ENCODE results near the gene AHSP.

Gene AHSP

DNA sequence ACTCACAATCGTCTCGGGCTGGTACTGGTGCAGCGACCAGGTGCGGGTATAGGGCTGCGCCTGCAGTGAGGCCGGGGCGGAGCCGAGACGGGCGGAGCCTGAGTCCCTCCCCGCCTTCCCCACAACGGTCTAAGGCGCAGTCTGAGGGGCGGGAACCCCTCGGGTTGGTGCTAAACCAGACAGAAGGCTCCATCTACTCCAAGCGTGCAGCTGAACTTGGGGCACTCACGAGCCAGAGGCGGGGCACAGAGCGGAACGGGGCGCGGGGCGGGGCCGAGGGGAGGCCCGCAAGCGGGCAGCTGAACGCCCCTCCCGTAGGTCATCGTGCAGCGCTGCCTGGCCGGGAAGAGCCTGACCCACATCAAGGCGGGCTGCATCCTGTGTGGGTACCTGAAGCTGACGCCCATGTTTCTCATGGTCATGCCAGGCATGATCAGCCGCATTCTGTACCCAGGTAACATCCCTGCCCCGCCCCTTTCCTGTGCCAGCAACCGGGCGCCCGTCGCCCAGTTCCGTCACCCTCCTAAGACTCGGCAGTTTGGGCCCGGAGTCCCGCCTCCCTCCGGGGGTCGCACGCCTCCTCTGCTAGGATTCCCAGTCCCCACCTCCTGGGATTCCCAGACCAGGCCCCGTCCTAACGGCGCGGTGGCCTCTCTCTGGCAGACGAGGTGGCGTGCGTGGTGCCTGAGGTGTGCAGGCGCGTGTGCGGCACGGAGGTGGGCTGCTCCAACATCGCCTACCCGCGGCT is 39.8 kb upstream of the AHSP start:
- Histone ChIP-seq H3K4me3 (ENCODE audit: low read length in 2 of 2) (peak overlapping the region; percentile 69 to 77), H3K9ac (ENCODE audit: low read depth in 1 of 2, low read length in 2 of 2) (peak overlapping the region; percentile 60 to 67), H3K27ac (ENCODE audit: low read depth in 2 of 2, low read length in 2 of 2) (peak overlapping the region in 1 of 2 donors; percentile 43), H3K27me3 (ENCODE audit: control insufficient read depth in 2 of 2, insufficient read depth in 2 of 2, low read length in 2 of 2) (no peaks in the 10 kb centered on the region), H3K4me1 (ENCODE audit: control insufficient read depth in 2 of 2, insufficient read depth in 2 of 2, low read length in 2 of 2) (peaks cover 18 to 22% of the 10 kb centered on the region in 2 donors), H3K36me3 (ENCODE audit: control insufficient read depth in 2 of 2, insufficient read depth in 2 of 2, low read length in 2 of 2) (peaks cover 8 to 21% of the 10 kb centered on the region in 2 donors), H3K9me3 (ENCODE audit: control insufficient read depth in 2 of 2, low read length in 2 of 2) (no peaks in the 10 kb centered on the region)

DNA sequence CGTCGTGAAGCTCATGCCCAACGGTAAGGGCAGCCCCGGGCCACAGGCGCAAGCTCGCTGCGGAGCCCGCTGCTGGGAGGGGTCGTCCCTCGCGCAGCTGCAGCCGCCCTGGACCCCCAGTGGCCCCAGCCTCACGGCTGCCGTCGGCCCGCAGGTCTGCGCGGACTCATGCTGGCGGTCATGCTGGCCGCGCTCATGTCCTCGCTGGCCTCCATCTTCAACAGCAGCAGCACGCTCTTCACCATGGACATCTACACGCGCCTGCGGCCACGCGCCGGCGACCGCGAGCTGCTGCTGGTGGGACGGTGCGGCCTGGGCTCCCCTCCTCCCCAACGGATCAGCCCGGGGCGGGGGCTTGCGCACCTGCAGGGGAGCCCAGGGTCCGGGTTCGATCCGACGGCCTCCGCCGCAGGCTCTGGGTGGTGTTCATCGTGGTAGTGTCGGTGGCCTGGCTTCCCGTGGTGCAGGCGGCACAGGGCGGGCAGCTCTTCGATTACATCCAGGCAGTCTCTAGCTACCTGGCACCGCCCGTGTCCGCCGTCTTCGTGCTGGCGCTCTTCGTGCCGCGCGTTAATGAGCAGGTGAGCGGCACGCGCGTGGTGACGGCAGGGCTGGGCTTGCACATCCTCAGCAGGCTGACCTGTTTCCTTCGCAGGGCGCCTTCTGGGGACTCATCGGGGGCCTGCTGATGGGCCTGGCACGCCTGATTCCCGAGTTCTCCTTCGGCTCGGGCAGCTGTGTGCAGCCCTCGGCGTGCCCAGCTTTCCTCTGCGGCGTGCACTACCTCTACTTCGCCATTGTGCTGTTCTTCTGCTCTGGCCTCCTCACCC is 39.0 kb upstream of the AHSP start:
- Histone ChIP-seq H3K36me3 (ENCODE audit: control insufficient read depth in 2 of 2, insufficient read depth in 2 of 2, low read length in 2 of 2) (peaks cover 16 to 29% of the 10 kb centered on the region in 2 donors), H3K4me3 (ENCODE audit: low read length in 2 of 2) (peak overlapping the region; percentile 69 to 77), H3K9me3 (ENCODE audit: control insufficient read depth in 2 of 2, low read length in 2 of 2) (no peaks in the 10 kb centered on the region), H3K27ac (ENCODE audit: low read depth in 2 of 2, low read length in 2 of 2) (no peak overlapping the region), H3K4me1 (ENCODE audit: control insufficient read depth in 2 of 2, insufficient read depth in 2 of 2, low read length in 2 of 2) (peaks cover 18 to 22% of the 10 kb centered on the region in 2 donors), H3K9ac (ENCODE audit: low read depth in 1 of 2, low read length in 2 of 2) (peak overlapping the region in 1 of 2 donors; percentile 67), H3K27me3 (ENCODE audit: control insufficient read depth in 2 of 2, insufficient read depth in 2 of 2, low read length in 2 of 2) (no peaks in the 10 kb centered on the region)

DNA sequence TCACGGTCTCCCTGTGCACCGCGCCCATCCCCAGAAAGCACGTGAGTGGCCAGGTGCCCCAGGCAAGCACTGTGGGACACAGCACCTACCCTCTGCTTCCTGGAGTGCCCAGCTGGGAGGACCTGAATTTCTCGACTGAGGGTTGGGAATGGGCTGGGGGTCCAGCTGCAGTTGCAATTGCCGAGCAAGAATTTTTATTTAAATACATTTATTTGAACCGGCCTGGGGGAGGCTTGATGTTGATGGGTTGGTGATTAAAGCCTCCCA is 38.5 kb upstream of the AHSP start:
- Histone ChIP-seq H3K9me3 (ENCODE audit: control insufficient read depth in 2 of 2, low read length in 2 of 2) (no peaks in the 10 kb centered on the region), H3K36me3 (ENCODE audit: control insufficient read depth in 2 of 2, insufficient read depth in 2 of 2, low read length in 2 of 2) (peaks cover 19 to 31% of the 10 kb centered on the region in 2 donors), H3K27ac (ENCODE audit: low read depth in 2 of 2, low read length in 2 of 2) (no peak overlapping the region), H3K9ac (ENCODE audit: low read depth in 1 of 2, low read length in 2 of 2) (no peak overlapping the region), H3K4me3 (ENCODE audit: low read length in 2 of 2) (no peak overlapping the region), H3K27me3 (ENCODE audit: control insufficient read depth in 2 of 2, insufficient read depth in 2 of 2, low read length in 2 of 2) (no peaks in the 10 kb centered on the region), H3K4me1 (ENCODE audit: control insufficient read depth in 2 of 2, insufficient read depth in 2 of 2, low read length in 2 of 2) (peaks cover 18 to 22% of the 10 kb centered on the region in 2 donors)

DNA sequence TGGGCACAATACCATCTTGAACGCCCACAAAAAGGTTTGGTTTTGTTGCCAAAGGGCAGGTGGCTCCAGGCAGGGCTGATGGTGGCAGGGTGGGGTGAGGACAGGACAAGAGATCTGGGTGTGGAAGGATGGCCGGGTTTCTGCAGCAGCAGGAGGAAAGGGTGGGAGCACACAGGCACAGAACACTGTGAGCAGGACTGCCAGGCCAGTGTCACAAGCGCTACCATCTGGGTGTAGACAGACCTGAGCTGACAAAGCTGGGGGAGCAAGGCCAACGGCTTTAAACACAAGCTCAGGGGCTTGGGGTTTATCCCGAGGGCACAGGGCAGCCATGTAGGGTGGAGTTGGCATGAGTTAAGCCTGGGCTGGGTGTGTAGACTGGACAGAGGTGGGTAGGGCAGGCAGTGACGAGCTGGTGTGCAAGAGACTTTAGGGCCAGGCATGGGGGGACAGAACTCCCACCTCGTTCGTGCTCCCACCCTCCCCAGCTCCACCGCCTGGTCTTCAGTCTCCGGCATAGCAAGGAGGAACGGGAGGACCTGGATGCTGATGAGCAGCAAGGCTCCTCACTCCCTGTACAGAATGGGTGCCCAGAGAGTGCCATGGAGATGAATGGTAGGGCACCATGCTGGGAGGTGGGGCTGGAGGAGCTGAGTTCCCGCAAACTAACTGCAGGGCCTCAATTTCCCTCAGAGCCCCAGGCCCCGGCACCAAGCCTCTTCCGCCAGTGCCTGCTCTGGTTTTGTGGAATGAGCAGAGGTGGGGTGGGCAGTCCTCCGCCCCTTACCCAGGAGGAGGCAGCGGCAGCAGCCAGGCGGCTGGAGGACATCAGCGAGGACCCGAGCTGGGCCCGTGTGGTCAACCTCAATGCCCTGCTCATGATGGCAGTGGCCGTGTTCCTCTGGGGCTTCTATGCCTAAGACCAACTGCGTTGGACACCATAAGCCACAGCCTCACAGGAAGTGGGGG is 37.8 kb upstream of the AHSP start:
- Histone ChIP-seq H3K4me3 (ENCODE audit: low read length in 2 of 2) (no peak overlapping the region), H3K27me3 (ENCODE audit: control insufficient read depth in 2 of 2, insufficient read depth in 2 of 2, low read length in 2 of 2) (no peaks in the 10 kb centered on the region), H3K4me1 (ENCODE audit: control insufficient read depth in 2 of 2, insufficient read depth in 2 of 2, low read length in 2 of 2) (peaks cover 15 to 16% of the 10 kb centered on the region in 2 donors), H3K9ac (ENCODE audit: low read depth in 1 of 2, low read length in 2 of 2) (no peak overlapping the region), H3K27ac (ENCODE audit: low read depth in 2 of 2, low read length in 2 of 2) (no peak overlapping the region), H3K9me3 (ENCODE audit: control insufficient read depth in 2 of 2, low read length in 2 of 2) (no peaks in the 10 kb centered on the region), H3K36me3 (ENCODE audit: control insufficient read depth in 2 of 2, insufficient read depth in 2 of 2, low read length in 2 of 2) (peaks cover 19 to 33% of the 10 kb centered on the region in 2 donors)

DNA sequence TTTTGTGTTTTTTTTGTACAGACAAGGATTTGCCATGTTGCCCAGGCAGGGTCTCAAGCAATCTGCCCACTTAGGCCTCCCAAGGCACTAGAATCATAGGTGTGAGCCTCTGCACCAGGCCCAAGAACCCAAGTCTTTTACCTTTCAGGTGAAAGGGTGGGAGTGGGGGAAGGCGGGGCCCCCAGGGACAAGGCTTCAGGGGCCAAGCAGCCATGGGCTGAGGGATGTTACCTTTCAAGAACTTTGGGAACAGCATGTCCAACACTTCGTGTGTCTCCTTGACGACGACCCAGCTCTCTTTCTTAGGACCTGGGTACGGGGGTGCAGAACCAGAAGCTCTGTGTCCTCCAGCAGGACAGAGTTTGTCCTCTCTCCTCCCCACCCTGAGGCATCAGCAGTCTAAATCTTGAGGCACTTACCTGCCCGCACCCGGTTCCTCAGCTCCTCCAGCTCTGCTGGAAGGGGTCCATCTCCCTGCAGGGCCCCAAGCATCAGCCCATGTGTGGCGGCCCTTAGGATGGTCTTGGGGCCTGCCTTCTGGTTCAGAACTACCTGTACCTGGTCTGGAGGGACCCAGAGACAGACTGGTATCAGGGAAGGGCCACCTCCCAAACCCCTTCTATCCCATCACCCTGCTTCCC is 35.8 kb upstream of the AHSP start:
- Histone ChIP-seq H3K27ac (ENCODE audit: low read depth in 2 of 2, low read length in 2 of 2) (no peak overlapping the region), H3K9ac (ENCODE audit: low read depth in 1 of 2, low read length in 2 of 2) (no peak overlapping the region), H3K4me1 (ENCODE audit: control insufficient read depth in 2 of 2, insufficient read depth in 2 of 2, low read length in 2 of 2) (peaks cover 12 to 15% of the 10 kb centered on the region in 2 donors), H3K36me3 (ENCODE audit: control insufficient read depth in 2 of 2, insufficient read depth in 2 of 2, low read length in 2 of 2) (peaks cover 30 to 51% of the 10 kb centered on the region in 2 donors), H3K9me3 (ENCODE audit: control insufficient read depth in 2 of 2, low read length in 2 of 2) (no peaks in the 10 kb centered on the region), H3K27me3 (ENCODE audit: control insufficient read depth in 2 of 2, insufficient read depth in 2 of 2, low read length in 2 of 2) (no peaks in the 10 kb centered on the region), H3K4me3 (ENCODE audit: low read length in 2 of 2) (no peak overlapping the region)

DNA sequence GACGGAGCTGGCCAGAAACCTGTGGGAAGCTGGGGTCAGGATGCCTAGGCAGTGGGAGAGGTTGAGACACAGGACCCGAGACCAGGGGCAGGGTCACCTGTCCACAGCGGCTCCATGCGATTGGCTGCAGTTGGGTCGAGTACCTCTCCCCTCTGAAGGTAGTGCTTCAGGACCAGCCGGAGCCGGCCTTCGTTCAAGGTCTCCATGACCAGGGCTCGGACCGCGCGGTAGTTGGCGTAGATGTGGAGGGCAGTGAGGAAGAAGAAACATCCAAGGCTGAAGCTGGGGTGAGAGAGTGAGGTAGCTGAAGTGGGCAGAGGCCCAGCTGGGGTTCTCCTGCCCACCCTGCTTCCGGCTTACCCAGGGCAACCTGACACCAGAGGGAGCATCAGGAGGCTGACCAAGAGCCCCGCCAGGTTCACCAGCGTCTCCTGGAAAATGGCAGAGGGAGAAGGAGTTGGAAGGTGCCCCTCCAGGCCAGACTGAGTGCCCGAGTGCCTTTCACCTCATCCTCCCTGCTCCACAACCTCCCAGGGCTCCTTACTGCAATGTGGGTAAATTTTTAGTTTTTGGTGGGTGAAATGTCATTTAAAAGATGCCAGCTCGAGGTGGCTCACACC is 34.1 kb upstream of the AHSP start:
- Histone ChIP-seq H3K27ac (ENCODE audit: low read depth in 2 of 2, low read length in 2 of 2) (no peak overlapping the region), H3K4me3 (ENCODE audit: low read length in 2 of 2) (no peak overlapping the region), H3K36me3 (ENCODE audit: control insufficient read depth in 2 of 2, insufficient read depth in 2 of 2, low read length in 2 of 2) (peaks cover 42 to 65% of the 10 kb centered on the region in 2 donors), H3K27me3 (ENCODE audit: control insufficient read depth in 2 of 2, insufficient read depth in 2 of 2, low read length in 2 of 2) (no peaks in the 10 kb centered on the region), H3K9me3 (ENCODE audit: control insufficient read depth in 2 of 2, low read length in 2 of 2) (no peaks in the 10 kb centered on the region), H3K4me1 (ENCODE audit: control insufficient read depth in 2 of 2, insufficient read depth in 2 of 2, low read length in 2 of 2) (no peaks in the 10 kb centered on the region), H3K9ac (ENCODE audit: low read depth in 1 of 2, low read length in 2 of 2) (no peak overlapping the region)

DNA sequence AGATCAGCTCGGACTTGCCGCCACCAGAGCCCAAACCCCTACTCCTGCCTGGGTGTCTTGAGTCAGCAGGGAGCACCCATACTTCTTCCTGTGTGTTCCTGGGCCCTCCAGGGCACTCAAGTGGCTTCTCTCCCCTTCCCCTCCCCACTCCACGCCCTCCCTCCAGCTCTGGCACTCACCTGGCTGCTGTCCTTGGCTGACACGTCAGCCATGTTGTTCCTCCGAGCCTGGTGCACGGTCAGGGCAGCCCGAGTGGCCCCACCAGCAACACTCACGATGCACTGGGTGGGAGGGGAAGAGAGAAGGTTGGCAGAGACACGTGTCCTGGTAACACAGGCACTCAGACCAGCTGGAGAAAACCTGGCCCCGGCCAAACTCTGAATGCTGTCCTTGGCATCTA is 31.0 kb upstream of the AHSP start:
- Histone ChIP-seq H3K27ac (ENCODE audit: low read depth in 2 of 2, low read length in 2 of 2) (no peak overlapping the region), H3K36me3 (ENCODE audit: control insufficient read depth in 2 of 2, insufficient read depth in 2 of 2, low read length in 2 of 2) (peaks cover 48 to 73% of the 10 kb centered on the region in 2 donors), H3K27me3 (ENCODE audit: control insufficient read depth in 2 of 2, insufficient read depth in 2 of 2, low read length in 2 of 2) (no peaks in the 10 kb centered on the region), H3K9ac (ENCODE audit: low read depth in 1 of 2, low read length in 2 of 2) (no peak overlapping the region), H3K4me1 (ENCODE audit: control insufficient read depth in 2 of 2, insufficient read depth in 2 of 2, low read length in 2 of 2) (no peaks in the 10 kb centered on the region), H3K4me3 (ENCODE audit: low read length in 2 of 2) (no peak overlapping the region), H3K9me3 (ENCODE audit: control insufficient read depth in 2 of 2, low read length in 2 of 2) (no peaks in the 10 kb centered on the region)

DNA sequence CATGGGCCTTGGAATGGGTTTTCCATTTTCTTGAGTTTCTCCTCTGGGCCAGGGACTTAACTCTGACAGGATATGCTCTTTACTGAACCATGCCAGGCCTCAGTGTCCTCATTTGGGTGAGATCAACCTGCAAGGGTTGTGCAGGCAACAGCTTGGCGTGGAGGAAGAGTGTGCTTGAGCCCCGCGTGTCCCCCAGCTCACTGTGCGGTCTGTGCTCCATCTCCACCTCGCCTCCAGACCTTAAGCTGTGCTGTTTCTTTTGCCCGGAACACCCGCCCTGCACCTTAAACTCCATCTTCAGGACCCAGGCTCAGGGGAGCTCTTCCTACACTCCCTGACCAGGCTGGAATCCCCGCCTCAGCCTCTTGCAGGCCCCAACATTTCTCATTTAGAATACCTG is 29.2 kb upstream of the AHSP start:
- H3K36me3 ChIP-seq (ENCODE audit: control insufficient read depth in 2 of 2, insufficient read depth in 2 of 2, low read length in 2 of 2): peaks cover 34 to 56% of the 10 kb centered on the region in 2 donors

DNA sequence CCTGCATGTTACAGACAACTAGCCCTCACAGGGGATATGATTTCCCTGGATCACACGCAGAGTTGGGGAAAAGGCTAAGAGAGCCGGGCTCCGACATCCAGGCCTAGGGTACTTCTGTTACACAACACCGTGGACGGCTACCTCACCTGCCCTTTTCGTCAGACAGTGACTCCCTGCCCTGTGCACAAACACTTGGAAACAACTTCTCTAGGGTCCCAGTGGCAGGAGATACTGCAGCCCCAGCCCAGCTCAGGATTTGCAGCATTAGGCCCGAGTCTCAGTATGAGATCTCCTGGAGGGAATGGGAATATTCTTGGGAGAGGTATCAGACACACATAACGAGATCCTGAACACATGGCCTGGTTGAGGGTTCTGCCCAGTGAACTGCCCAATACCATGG is 27.8 kb upstream of the AHSP start:
- Histone ChIP-seq H3K9me3 (ENCODE audit: control insufficient read depth in 2 of 2, low read length in 2 of 2) (no peaks in the 10 kb centered on the region), H3K36me3 (ENCODE audit: control insufficient read depth in 2 of 2, insufficient read depth in 2 of 2, low read length in 2 of 2) (peaks cover 33 to 52% of the 10 kb centered on the region in 2 donors), H3K27me3 (ENCODE audit: control insufficient read depth in 2 of 2, insufficient read depth in 2 of 2, low read length in 2 of 2) (no peaks in the 10 kb centered on the region), H3K4me3 (ENCODE audit: low read length in 2 of 2) (no peak overlapping the region), H3K9ac (ENCODE audit: low read depth in 1 of 2, low read length in 2 of 2) (no peak overlapping the region), H3K4me1 (ENCODE audit: control insufficient read depth in 2 of 2, insufficient read depth in 2 of 2, low read length in 2 of 2) (peaks cover 0 to 1% of the 10 kb centered on the region in 2 donors), H3K27ac (ENCODE audit: low read depth in 2 of 2, low read length in 2 of 2) (no peak overlapping the region)

More for the DNA sequence above, 29.2 kb upstream of the AHSP start:
- H3K9ac ChIP-seq (ENCODE audit: low read depth in 1 of 2, low read length in 2 of 2): no peak overlapping the region
- no peak overlapping the region for H3K27ac ChIP-seq (ENCODE audit: low read depth in 2 of 2, low read length in 2 of 2)
- H3K9me3 ChIP-seq (ENCODE audit: control insufficient read depth in 2 of 2, low read length in 2 of 2): no peaks in the 10 kb centered on the region
- no peaks in the 10 kb centered on the region for H3K4me1 ChIP-seq (ENCODE audit: control insufficient read depth in 2 of 2, insufficient read depth in 2 of 2, low read length in 2 of 2)
- no peaks in the 10 kb centered on the region for H3K27me3 ChIP-seq (ENCODE audit: control insufficient read depth in 2 of 2, insufficient read depth in 2 of 2, low read length in 2 of 2)
- H3K4me3 ChIP-seq (ENCODE audit: low read length in 2 of 2): no peak overlapping the region
